Stimulated activated CD4-positive, alpha-beta T cell treated with anti-CD3 and anti-CD28 coated beads, Interleukin-4, amount 100 ng/mL, for 1 hour (primary cell): ENCODE data around the gene MECR.

ENCODE experiments used
- DNase-seq: peaks from one replicate; pipeline ENCODE4 v3.0.0-alpha.2; 2020

The MECR gene

DNA sequence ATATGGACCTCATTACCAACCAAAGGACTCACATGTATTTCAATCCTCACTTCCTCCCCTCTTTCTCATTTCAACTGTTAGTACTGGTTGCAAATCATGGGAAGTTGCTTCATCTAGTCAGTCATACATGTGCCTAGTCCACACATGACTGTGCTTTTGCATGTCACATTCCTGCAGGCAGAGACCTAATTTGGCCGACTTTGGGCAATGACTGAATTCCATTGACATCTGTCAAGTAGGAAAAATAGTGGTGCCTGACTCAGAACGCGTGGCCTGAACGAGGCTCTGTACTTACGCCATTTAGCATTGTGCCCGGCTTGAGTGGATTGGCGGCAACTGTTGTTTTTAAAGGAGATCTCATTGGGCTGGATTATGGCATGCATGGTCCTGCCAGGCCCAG is 23.6 kb upstream of the MECR start:
- DNase-seq, result no peak

DNA sequence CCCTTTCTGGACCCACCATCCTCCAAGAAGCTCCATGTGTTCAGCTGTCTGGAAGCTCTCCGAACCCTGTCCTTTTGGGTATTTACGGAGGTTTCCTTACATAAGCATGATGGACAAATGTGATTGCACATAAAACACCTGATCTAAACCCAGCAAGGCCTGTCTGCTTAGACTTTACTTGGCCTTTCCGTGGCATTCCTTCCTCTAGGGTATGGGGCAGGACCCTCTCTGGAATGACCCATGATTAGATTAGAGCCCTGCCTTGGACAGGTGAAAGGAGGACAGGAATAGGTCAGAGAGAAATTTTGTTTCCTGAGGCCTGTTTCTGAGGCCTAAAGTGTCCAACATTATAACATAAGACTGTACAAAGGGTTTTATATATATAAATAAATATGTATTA is 22.4 kb upstream of the MECR start:
- DNase-seq, result no peak

DNA sequence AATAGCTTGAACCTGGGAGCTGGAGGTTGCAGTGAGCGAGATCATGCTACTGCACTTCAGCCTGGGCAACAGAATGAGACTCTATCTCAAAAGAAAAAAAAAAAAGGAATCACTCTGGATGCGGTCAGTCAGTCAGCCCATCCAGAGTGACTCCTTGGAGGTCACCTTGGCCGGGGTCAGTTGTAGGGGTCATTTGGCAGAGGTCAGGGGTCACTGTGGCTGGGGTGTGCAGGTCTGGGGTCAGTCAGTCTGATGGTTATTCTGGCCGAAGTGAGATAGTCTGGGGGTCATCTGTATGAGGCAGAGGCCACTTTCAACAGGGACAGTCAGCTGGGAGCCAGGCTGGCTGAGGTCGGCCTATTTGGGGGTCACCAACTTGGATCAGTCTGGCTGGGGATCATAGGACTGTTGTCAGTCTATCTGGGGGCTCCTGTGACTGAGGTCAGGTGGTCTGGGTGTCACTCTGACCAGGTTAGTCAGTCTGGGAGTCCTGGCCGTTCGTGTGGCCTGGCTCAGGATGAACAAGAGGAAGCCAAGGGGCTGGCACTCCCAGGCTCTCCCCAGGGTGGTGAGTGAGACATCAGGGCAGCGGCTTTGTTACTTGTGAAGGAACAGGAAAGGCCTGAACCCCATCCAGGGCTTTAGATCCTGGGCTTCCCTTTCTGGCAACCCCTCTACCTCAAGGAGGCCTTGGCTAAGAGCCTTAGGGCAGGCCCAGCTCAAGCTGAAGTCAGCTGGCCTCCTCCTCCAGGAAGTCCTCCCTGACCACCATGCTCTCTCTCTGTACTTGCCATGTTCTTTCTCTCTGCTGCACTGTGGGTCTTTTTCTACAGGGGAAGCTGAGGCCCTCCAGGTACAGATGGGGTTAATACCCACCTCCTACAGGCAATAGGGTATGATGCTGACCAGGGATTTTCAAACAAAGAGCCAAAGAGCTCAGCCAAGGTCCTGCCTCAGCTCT is 20.7 kb upstream of the MECR start:
- DNase-seq, result no peak

DNA sequence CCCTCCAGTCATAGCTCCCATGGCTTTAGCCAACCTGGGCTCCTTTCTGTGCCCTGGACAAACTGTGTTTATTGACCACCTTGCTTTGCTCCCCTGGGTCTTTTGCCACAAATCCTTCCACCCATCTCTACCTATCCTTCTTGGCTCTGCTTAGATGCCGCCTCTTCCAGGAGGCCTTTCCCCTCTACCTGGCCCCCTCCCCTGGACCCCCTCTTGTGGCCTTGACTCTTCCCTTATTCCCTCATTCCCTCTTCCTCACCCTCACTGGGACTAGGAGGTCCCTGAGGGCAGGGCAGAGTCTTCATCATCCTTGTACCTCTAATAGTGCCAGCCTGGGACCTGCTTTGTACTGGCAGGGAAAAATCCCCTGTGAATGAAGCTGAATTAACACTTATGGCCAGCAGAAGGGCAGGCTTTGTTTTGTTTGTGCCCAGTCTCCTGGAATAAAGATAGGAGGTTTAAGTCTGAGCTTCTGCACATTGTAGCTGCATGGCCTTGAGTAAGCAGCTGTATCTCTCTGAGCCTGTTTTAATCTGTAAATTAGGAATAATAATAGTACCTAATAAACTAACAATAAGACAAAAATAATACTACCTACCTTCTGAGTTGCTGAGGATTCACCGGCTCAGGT is 19.3 kb upstream of the MECR start:
- no peak for DNase-seq

DNA sequence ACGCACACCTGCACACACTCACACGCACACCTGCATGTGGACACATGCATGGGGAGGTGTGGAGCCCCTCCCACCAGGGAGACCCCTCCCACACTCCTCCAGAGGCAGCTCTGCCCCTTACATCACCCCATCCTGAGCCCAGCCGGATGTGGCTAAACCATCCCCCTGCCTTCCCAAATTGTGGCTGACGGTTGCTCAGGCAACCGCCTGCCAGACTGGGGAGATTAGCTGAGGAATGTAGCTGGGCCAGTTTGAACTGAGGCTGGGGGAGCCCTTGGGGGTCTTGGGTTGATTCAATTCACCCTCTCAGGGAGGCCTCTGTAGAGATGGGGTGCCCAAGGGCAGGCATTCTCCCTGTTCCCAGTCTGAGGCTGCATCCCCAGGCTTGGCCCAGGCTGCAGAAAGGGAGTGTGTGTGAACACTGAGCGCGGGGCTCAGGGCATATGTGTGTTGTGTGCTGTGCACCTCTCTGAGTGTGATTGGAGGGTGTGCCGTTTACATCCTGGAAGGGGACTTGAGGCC is 18.5 kb upstream of the MECR start:
- no peak for DNase-seq

DNA sequence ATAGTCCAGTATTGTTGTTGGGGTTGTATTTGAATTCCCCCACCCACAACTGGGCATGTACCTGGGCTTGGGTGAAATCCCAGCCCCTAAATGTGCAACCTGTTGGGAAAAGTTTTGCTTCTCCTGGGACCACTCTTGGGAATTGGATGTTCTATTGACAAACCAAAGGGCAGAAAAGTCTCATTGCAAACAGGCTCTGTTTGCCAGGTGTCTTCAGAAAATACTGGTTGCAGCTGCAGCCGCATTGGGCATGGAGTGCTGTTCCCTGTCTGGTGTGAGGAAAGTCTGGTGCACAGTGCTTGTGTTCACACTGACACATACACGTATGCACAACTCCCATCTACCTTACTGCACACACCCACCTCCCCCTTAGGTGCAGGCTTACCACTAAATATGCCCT is 17.7 kb upstream of the MECR start:
- no peak for DNase-seq

DNA sequence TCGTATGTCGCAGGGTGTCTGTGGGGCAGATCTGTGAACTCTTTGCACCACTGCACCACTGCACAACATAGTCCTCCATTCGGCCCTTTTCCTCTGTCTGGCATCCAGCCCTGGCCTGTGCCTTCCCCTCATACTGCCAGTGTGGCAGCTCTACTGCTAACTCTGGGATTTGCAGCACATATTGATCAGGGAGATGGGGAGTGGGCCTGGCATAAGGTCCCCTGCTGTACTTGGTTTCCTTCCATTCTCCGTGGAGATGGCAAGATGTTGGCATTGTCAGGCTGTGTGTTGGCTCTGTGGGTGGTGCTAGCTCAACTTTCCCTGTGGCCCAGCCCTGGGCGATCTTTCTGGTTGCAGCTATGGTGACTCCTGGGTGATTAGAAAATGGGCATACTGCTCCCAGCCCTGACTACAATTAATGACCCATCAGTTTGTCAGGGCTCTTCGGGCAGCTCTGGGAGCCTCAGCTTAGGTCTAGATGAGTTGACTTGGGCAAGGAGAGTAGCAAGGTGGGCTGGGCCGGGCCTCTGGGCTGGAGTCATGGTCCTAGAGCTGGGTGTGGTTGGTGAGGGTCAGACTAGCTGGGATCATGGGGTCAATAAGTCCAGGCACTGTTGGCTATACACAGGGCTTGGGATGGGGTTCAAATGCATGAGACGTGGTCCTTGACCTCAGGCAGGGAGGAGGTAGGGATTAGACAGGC is 17.0 kb upstream of the MECR start:
- no peak for DNase-seq

DNA sequence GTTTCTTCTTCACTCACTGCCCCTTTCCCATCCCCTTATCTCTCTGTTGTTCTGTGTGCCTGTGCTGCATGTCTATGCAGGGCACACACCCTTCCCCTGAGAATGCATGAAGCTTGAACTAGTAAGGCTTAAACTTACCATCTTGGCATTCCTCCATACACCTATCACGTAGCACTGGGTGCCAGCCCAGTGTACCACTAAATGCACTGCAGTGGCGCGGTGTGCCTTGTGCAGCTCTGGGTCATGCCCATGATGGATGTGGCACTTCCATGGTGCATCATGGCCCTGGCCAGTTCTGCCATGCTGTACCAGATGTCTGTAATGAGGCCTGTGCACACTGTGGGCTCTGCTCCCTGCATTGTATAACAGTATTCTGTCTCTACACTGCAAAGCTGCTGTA is 16.3 kb upstream of the MECR start:
- DNase-seq, result no peak

DNA sequence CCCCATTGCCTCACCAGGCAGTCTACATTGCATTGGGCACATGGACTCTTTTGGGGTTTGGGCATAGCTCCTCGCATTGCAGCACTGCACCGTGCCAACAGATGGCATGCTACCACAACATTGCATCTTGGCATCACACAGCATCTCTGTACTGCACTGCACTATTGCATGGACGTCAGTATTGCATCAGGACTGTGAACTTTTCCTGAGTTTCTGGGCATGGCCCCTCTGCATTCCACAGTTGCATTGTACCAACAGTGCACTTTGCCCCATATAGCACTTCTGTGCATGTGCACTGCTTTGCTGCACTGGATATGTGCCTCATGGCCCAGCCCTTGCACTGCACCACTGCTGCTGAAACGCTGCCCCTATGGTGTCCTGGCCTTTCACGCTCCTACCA is 15.1 kb upstream of the MECR start:
- no peak for DNase-seq

DNA sequence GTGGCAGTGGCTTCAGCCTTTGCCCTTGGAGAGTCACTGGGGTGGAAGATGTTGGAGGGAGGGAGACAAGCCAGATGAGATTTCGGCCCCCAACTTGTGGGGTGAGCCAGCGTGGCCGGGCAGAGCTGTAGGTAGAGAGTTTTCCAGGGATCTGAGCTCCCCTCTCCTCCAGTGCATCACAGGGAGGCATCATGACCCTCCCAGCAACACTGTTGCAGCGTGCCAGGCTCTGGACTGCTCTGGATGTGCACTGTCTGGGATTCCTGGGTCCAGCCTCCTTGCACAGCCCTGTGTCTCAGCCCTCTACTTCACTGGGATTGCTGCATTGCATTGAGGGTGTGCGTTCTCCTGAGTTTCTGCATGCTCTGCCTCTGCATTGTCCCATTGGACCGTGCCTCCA is 14.5 kb upstream of the MECR start:
- no peak for DNase-seq

DNA sequence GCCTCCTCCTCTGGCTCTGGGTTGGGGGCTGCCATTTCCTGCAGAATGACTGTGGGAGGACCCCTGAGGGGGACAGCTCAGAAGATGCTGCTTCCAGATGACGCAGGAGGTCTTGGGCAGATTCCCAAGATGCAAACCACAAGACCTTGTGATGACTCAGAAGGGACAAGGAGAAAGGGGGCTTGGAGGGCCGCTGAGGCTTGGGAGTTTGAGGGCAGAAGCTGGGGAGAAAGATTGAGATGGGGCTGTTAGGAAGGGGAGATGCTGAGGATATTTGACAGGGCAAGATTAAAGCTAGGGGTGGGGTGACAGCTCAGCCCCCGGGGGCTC is 13.1 kb upstream of the MECR start:
- DNase-seq, result no peak

DNA sequence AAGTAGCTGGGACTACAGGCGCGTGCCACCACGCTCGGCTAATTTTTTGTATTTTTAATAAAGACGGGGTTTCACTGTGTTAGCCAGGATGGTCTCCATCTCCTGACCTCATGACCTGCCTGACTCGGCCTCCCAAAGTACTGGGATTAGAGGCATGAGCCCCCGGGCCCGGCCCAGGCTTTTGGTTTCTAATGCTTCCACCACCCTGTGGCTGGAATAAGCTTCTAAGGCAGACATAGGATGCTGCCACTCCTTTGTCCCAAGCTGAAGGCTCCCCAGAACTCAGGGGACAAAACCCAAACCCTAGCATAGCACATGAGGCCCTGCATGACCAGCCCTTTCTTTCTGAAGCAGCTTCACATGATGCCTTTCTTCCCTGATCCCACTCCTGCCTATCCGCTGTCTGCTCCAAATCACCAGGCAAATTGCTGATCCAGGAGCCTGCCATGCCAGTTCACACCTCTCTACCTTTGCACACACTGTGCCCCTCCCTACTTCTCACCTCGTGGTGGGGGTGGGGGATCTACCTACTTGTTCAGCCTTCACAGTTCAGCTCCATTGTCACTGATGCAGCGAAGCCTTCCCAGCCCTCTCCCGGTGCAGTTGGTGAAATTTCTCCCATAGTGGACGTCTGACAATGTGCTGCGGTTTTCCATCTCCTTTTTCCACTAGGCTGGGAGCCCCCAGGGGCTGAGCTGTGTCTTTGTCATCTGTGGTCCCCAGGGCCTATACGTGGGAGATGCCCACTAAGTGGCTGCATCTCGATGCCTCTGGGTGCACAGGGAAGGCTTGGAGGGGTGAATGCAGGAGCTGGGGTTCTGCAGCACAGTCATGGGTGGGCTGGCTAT is 12.5 kb upstream of the MECR start:
- DNase-seq, result no peak

DNA sequence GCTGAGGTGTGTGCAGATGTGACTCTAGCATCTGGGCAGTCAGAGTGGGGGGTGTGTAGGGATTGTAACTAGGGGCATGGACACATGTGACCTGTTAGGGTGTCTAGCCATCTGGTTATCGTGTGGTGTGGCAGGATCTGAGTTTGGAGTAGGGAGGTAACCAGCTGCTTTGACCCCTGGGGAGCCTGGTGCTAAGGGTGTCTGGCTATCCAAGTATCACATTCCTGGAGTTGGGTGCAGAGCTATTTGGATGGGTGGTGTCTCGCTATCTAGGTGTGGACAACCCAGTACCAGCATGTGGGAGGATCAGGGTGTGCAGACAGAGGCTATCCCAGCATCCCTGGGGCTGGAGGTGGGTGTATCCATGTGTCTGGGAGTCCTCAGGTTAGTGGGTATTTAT is 10.3 kb upstream of the MECR start:
- no peak for DNase-seq

DNA sequence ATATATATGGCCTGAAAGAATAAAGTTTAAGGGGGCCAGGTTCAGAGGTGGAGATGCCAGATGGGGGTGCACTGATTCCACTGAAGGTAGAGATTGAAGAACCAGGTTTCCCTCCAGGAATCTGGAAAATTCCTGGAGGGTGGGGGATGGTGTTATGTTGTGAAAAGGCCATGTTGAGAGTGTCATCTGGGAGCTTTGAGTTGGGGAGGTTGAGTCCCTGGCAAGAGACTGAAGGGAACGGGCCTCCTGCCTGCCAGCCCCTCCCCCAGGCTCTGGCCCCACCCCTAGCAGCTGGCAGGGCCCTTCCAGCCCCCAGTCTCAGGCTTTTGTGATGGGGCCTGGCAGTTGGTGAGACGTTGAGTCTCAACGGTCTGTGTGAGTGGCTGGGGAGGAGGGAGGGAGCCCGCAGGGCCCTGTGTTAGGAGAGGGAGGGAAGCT is 9.7 kb upstream of the MECR start:
- DNase-seq, result no peak

DNA sequence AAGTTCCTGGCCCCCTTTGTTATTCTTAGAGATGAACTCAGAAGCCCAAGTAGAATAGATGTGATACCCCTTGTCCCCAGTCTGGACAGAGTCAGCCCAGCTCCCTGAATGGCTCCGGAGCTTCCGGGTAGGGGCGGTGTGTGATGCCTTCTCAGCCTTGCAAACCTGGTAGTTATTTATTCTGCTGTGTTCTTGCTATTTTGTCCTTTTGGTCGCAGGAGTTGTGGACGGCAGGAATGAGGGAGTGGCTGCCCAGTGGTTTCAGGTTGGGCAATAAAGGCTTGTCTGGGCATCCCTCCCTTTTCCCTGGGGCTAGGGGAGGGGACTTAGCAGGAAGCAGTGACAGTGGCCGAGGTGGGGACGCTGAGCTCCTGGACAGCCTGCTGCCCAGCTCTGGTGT is 8.4 kb upstream of the MECR start:
- DNase-seq, result no peak

DNA sequence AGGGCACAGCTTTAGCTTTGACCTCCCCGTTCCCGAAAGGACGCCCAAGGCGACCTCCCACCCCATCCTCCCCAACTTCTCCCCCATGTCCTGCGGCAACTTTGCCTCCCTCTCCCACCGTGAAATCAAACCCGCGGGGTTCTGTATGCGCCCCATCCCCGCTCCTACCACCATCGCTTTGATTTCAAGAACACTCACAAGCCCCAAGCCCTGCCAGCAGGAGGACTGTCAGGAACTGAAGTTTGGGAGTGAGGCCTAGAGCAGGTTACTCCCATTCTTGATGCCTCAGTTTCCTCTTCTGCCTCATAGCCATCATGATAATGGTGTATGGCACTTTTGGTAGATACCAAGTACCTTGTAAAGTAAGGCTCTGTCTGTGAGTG is 7.9 kb upstream of the MECR start:
- DNase-seq, result no peak

DNA sequence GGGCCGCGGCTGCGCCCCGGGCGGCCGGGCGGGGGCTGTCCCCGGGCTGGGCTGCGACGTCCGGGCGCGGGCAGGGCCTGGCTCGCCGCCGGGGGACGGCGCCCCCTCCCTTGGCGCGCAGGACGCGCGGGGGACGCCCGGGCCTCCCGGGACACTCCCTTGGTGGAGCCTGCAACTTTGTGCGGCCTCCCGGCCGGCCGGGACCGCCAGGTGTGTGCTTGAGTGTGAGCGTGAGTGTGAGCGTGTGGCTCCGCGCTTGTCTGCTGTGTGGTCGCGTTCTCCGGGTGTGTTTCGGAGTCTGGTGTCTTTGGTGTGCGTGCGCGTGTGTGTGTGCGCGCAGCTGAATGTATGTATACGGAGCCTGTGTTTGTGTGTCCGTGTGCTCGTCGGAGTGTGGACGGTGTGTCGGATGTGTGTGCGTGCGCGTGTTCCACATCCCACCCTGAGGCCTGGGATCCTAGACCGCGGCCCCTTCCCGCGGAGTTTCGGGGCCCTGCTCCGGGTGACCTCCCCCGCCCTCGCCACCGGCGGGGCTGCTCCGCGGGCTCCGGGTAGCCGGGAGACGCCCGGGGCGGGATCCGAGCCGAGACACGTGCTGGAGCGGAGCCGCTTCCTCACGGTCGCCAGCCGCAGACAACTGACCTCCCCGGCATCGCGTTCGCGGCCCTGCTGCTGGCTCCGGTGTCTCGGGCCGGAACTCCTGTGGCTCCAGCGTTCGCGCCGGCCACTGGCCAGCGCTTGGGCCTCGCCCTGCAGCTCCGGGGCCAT is 7.3 kb upstream of the MECR start:
- no peak for DNase-seq

DNA sequence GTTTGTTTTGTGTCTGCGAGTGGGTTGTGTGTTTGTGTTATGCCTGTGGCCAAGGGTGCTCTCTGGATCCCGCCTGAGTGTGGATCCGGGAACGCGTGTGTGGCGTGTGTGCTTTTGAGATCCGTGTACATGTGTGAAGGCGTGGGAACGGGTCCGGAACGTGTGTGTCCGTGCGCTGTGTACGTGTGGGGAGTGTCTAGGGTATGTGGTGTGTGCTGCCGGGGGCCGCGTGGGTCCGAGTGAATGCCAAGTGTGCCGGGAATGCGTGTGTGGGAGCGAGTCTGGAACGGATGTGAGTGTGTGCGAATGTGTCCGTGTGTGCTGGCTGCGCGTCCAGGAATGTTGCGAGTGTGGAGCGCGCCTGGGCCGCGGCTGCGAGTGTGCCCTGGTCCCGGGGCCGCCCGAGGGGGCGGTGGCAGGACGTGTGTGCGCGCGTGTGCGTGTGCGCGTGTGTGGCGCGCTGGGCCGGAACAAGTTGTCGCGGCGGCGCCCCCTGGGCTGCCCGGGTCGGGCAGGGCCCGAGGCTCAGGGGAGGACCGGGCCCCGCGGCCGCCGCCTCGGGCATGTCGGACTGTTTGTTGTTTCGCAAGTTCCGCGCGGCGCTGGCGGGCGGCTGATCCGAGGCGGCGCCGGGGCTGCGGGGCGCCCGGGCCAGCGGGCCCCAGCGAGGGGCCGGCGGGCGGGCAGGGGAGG is 6.5 kb upstream of the MECR start:
- DNase-seq, result no peak

DNA sequence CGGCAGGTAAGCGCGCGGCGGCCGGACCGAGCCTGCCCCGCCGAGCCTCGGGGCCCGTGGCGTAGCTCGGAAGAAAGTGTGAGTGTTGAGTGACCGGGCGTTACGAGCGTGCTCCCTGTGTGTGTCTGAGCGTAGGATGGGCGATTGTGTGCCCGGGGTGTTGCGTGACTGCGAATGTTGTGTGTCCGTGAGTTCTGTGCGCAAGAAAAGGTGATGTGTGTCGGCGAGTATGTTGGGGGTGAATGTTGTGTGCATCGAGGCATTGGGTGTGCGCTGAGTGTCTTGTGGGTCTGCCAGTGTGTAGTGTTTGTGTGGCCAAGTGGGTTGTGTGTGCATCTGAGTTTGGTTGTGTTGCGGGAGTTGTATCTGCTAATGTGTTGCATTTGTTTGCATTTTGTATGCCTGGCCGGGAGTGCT is 6.0 kb upstream of the MECR start:
- no peak for DNase-seq

DNA sequence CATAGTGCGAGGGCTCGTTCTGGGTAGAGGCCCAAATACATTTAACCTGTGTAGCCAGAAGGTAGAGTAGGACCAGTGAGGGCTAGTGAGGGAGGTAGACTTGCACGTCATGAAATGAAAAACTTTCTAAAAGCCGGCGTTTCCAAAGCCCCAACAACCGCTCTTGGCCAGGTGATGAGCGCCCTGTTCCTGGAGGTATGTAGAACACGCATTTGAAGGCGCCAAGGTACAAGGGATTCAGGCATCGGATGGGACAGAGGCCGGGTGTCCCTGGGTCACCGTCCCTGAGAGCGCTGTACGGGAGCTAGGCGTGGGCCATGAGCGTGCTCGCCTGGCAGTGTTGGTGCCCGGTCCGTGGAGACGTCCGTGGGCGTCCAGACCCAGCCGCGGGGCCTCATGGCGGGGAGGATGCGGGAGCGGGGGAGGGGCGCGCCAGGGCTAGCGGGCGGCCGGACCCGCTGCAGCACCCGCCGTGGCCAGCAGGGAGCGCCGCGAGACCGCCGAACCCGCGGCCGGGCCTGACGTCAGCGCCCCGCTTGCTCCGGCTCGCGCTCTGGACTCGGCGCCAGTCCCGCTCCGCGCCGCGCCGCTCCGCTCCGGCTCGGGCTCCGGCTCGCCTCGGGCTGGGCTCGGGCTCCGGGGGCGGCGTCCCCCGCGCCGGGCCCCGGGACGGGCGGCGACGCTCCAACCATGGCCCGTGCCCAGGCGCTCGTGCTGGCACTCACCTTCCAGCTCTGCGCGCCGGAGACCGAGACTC is 5.4 kb upstream of the MECR start, which contains the start of gene PTPRU:
Gene PTPRU, plus strand, starts transcription at position 568 of the 757 bp plus-strand sequence. Its CDS starts 123 bp downstream, at position 691.
- peak; percentile 84 for DNase-seq
